Activated T-cell treated with anti-CD3 and anti-CD28 coated beads for 1 hour (primary cell): ENCODE measurements around the gene AAK1.

ENCODE experiments used
- DNase-seq: peaks from one replicate; pipeline ENCODE4 v3.0.0-alpha.2; 2020; ENCODE audit warnings: low read depth

AAK1 gene

GRCh38 chr2:69491864-69492263 is 151.7 kb downstream of the AAK1 start:
- no peak for DNase-seq

GRCh38 chr2:69490486-69490885 is 153.1 kb downstream of the AAK1 start:
- no peak for DNase-seq

GRCh38 chr2:69489793-69490192 is 153.7 kb downstream of the AAK1 start:
- DNase-seq = no peak

DNA sequence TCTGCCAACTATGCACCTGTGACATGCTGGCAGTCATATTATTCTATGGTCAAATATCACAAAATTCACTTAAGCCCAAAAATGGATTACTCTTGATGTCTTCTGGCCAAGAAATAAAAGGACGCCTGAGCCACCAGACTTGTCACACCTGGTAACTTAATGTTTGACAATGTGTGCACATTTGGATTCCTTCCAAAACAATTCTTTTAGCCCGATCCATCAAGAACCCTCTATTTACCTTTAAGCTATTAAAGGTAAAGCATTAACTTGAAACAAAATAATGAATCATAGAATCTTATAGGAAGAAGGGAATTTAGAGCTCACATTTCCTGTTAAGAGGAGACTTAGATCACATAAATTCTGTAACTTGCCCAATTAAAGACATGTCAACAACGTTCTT is 159.8 kb downstream of the AAK1 start:
- no peak for DNase-seq

DNA sequence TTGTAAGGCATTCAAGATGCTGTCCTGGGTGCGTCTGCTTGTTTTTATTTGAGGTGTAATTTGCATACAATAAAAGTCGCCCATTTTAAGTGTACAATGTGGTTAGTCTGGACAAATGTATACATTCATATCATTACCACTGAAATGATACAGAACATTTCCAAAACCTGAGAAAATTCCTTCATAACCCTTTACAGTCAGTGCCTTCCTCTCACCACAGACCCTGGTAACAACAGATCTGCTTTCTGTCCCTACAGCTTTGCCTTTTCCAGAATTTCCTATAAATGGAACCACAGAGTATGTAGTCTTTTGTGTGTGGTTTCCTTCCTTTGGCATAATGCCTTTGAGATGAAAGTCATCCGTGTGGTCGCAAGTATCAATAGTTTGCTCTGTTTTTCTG is 160.5 kb downstream of the AAK1 start:
- DNase-seq = no peak

DNA sequence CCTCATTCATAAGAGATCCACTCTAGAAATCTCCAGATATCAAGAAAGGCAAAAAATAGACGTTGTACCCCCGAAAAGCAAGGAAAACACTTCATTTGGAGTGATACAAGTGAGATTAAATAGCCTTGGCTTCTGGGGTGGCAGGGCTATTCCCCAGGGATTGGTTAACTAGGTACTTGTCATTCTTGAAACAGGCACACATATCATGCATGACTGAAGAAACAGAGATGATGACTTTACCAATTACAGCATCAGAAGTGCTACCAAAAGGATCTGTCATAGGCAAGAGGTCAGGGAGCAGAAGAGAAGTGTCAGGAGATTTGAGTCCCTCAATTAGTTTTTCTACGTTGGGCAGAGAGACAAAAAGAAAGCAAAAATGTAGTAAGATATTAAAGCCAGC is 161.1 kb downstream of the AAK1 start:
- no peak for DNase-seq

- DNase-seq = no peak
These were observed 162.1 kb downstream of the AAK1 start for GRCh38 chr2:69481421-69481820.

DNA sequence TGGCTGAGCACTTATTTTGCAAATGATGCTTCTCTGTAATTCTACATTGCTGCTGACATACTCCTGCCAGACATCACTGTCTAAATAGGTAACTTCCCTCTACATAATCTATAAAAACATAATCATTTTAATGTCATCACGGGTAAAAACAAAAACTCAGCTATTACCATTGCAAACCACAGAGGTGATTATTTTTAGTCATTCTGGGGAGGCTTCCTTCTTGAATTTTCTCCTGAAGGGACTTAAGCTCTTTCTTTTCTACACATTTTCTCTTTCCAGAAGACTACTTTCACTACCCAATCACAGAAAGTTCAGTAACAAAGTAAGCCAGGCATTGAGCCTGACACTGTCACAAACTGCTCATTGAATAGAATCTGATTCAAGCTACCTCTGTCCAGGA is 165.9 kb downstream of the AAK1 start:
- DNase-seq = no peak

DNA sequence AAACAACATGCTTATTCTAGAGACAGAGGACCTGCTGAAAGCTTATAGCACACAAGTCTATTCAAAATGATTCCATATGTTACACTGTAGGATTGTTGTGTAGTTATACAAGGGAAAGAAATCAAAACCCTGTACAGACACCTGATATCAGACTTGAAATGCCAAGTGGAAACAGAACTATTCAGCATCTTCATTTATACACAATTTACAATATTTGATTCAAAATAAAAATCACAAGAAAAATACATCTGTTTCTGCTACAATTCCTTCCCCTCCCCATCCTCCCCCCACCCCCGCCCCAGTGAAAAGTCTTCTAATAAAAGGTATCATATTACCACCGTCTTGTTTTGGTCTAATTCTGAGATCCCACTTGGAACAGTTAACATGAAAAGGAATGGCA is 168.9 kb downstream of the AAK1 start:
- no peak for DNase-seq

DNA sequence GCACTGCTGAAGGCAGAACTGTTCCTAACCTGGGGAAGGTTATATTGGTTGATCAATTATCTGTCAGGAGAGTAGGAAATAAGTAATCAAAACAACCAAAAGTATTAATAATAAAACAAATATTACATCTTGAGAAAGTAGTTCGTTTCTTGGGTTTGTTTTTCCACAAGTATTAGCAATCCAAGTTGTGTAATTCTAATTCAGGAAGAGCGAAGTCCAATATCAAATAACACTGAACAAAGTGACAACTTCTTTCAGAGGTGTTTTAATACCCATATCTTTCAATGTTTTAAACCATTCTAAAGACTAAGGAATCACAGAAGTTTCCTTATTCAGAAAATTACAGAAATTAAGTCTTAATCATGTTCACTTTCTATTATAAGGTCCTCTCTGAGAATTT is 171.7 kb downstream of the AAK1 start:
- DNase-seq = no peak

DNA sequence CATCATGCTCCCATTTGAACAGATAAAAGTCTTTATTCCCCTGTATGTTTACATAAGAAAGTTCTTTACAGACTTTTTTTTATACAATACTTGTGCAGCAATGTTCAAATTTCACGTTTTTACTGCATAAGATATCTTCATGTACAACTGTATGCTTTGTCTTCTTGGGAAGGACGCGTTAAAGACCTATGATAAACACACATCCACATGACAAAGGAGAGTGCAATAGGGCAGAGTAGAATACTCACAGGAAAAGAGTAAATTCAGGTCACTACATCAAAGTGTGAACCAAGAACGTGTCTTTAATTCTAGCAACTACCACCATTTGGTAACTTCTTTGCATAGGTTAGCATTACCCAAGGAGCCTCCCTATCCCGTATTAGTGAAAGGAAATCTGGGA is 172.6 kb downstream of the AAK1 start:
- DNase-seq = no peak

DNA sequence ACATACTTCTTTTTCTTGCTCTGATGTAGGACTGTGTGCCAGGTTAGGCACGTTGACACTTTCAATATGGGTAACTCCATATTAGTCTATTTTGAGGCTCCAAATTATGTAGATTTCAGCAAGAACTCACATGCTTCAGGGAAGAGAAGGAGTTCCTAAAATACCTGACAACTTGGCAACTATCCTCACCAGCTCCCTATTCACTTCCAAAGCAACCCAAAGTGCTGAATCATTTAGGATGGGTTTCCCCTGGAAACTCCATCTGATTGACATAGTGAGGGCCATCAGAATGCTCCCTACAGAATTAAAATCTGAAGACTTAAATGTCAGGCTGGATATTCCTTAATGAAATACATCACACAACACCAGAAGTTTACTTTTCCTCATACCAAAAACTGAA is 173.8 kb downstream of the AAK1 start:
- DNase-seq = no peak

GRCh38 chr2:69469375-69469774 is 174.2 kb downstream of the AAK1 start:
- no peak for DNase-seq

DNA sequence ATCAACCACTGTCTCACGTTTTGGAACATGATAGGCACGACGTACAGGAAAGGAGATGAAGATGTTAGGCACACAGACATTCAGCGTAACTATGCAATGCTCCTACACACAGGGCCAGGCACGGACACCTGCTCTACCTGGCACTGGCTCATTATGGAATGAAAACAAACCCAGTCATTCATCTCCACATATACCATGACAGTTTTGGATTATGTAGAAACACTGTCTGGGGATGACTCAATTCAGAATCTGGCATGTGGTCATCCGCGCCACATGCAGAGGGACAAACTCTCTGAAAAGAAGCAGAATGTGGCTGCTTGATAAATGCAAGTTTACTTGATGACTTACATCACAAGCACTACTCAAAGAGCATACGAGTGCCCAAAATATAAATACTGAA is 176.8 kb downstream of the AAK1 start:
- DNase-seq = no peak

DNA sequence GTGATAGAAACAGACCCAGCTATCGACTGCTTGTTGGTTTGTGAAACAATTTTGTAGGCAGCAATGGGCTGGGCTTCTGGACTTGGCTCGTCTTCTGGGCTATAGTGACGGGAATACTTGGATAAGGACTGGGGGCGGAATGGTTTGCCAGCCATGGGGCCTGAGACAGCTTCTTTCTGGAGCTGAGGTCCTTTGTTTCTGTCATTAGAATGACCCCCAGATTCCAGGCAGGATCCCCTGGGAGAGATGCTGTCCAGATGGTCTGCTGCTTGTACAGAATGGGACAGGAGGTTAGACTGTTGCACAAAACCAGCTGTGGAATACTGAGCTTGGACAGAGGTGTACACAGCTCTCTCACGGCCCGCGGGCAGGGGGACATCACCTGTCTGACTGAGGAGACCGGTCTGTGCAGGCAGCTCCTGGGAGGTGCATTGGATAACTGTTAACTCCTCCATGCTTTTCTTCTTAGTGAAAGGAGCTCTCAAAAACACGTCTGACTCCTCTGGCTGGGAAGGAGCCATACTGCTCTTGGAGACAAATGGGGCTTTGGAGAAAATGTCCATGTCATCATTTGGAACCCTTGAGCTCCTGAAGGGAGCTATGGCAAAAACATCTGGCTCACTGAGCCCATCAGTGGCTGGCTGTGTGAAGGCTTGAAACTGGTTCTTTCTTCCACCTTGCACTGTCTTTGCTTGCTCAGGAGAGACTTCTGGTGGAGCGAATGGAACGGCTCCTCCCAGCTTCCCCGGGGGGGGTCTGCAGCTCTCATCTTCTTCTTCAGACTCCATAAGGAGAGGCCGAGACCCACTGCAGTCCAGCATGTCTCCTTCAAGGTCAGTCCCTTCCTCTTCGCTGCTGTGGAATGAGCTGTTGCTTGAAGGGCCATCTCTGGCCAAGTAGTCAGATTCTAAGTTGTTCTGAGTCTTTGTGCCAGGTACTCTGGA is 177.8 kb downstream of the AAK1 start:
- no peak for DNase-seq

GRCh38 chr2:69464575-69464974 is 179.0 kb downstream of the AAK1 start:
- DNase-seq = no peak

- no peak for DNase-seq
These were observed 180.8 kb downstream of the AAK1 start for GRCh38 chr2:69462780-69463179.

- no peak for DNase-seq
These were observed 182.1 kb downstream of the AAK1 start for GRCh38 chr2:69461404-69461803.

DNA sequence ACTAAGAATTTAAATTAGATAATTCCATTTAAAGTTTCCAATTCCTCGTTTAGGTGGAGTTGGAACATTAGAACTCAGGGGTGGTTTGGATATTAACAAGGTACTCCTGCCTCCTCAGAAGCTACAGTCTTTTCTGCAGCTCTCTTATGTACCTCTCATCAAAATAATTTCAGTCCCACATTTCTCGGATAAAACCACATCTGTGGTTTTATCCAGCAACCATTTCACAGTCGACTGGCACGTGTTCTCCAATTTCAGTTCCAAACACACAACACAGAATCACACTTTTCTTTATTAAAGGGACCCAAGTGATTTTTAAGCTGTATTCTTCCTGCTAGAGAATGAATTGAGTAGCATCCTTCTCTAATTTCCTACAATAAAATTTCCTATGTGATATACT is 183.6 kb downstream of the AAK1 start:
- DNase-seq = no peak

DNA sequence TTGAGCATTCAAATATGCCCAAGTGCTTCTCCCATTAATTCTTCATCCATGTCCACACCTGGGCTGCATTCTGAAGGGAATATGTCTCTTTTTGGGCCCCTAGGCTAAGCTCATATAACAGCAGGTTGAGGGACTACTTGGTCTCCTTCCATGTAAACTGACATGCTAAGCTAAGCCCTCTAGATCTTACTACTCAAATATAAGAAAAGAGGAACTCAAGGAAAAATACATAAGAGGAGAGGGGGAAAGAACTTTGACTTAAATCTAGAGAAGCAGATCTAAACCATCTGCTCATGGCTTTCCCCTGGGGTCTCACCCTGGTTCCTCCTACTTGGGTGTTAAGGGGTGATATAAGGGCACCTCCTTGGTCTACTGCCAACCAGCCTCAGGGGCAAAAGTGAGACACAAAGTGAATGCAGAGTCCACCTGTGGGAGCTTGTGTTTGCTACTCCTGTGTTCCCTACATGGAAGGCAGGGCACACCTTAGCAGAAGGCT is 186.5 kb downstream of the AAK1 start:
- no peak for DNase-seq

- no peak for DNase-seq
These were observed 187.4 kb downstream of the AAK1 start for GRCh38 chr2:69456154-69456553.

- no peak for DNase-seq
These were observed 188.6 kb downstream of the AAK1 start for GRCh38 chr2:69454976-69455375.

GRCh38 chr2:69453475-69454129 is 189.9 kb downstream of the AAK1 start:
- DNase-seq = no peak
